GM12878 (cell line): Measurements from ENCODE around the gene ADAMTS13. TPM values are rescaled to one million over a fixed set of nuclear protein-coding genes. Genes with fewer than 3 reads are reported as not detected.
A peak's percentile ranks its signal among the peaks of the same experiment; 100 is the strongest.

Source experiments
- ATAC-seq: fragments of 200-7000 bp; cut with Tn5 transposase; 3 replicates; pipeline ENCODE4 v1.9.1; 2020; ENCODE audit warnings: mild to moderate bottlenecking, moderate library complexity
- BruUV-seq: library from RNA; stranded (reverse); fragments of 400-500 nt; replicated peaks from 2 replicates; lab custom pipeline; 2021; lab: Mats Ljungman, UMichigan
- CTCF ChIA-PET: fragments of 300-600 bp; sonication (Branson Sonifier 250); formaldehyde crosslinking; extraction: SDS; loops from one replicate; lab custom pipeline; 2021; ENCODE audit warnings: inconsistent platforms; lab: Yijun Ruan, JAX
- POLR2A ChIA-PET: fragments of 350-600 bp; formaldehyde crosslinking; extraction: SDS; loops from one replicate; lab custom pipeline; 2021; ENCODE audit warnings: inconsistent platforms; lab: Charles Lee
- RAD21 ChIA-PET: fragments of 300-600 bp; sonication (Branson Sonifier 250); formaldehyde crosslinking; loops from one replicate; lab custom pipeline; 2023; ENCODE audit warnings: antibody characterized with exemption; ENCODE audit not compliant: unreplicated experiment; lab: Charles Lee
- SMC1A ChIA-PET: fragments of 300-600 bp; sonication (Branson Sonifier 250); formaldehyde crosslinking; loops from one replicate; lab custom pipeline; 2023; ENCODE audit not compliant: unreplicated experiment, uncharacterized antibody; lab: Charles Lee
- DNase-seq: peaks from one replicate; pipeline ENCODE4 v3.0.0-alpha.2; 2011; ENCODE audit warnings: low read depth, low spot score
- FAIRE-seq: peaks from 3 replicates; lab custom pipeline; 2011; peaks lifted over from hg19 to GRCh38; lab: Jason Lieb, UNC
- H2AFZ ChIP-seq: 2 replicates; pipeline ENCODE4 v1.6.0; 2011; ENCODE audit warnings: low read depth, low read length, control low read depth; ENCODE audit not compliant: control insufficient read depth
- H3K27ac ChIP-seq: 2 replicates; pipeline ENCODE4 v1.5.1; 2011; ENCODE audit warnings: control low read depth; ENCODE audit not compliant: control insufficient read depth, insufficient read depth
- H3K27me3 ChIP-seq, 2 experiments: replicated peaks in 1 of 2; 2 replicates each; pipeline versions ENCODE4 v1.6.0 to v1.6.1; 2011; ENCODE audit warnings: low read length in 1 of 2; ENCODE audit not compliant: control insufficient read depth in 2 of 2, insufficient read depth in 2 of 2
- H3K36me3 ChIP-seq, 2 experiments: 2 replicates each; pipeline ENCODE4 v1.5.1; 2011; ENCODE audit warnings: low read length in 1 of 2; ENCODE audit not compliant: control insufficient read depth in 2 of 2, insufficient read depth in 2 of 2
- H3K4me1 ChIP-seq: 2 replicates; pipeline ENCODE4 v1.6.1; 2011; ENCODE audit warnings: mild to moderate bottlenecking, low read length, moderate library complexity, mixed read lengths; ENCODE audit not compliant: control insufficient read depth, insufficient read depth
- H3K4me2 ChIP-seq: 2 replicates; pipeline ENCODE4 v1.6.0; 2011; ENCODE audit warnings: control low read depth; ENCODE audit not compliant: control insufficient read depth, insufficient read depth
- H3K4me3 ChIP-seq: fragments of 200-600 bp; sonication (generic); 2 replicates; pipeline ENCODE4 v1.5.1; 2016
- H3K79me2 ChIP-seq: 2 replicates; pipeline ENCODE4 v1.6.0; 2011; ENCODE audit warnings: low read length; ENCODE audit not compliant: control insufficient read depth, insufficient read depth
- H3K9ac ChIP-seq: 2 replicates; pipeline ENCODE4 v1.8.0; 2011; ENCODE audit warnings: low read length, control low read depth, mixed read lengths; ENCODE audit not compliant: control insufficient read depth, insufficient read depth
- H3K9me3 ChIP-seq: replicated peaks from 3 replicates; pipeline ENCODE4 v1.5.1; 2011; ENCODE audit warnings: mild to moderate bottlenecking, low read length; ENCODE audit not compliant: control insufficient read depth, insufficient read depth
- H4K20me1 ChIP-seq: 2 replicates; pipeline ENCODE4 v1.6.0; 2011; ENCODE audit not compliant: control insufficient read depth, insufficient read depth
- BHLHE40 ChIP-seq, 2 experiments: fragments of 450-650 bp in 1 of 2; IDR thresholded peaks; 2 replicates each; pipeline ENCODE4 v1.6.1; 2011 to 2017; ENCODE audit warnings: low read depth in 2 of 2, borderline replicate concordance in 1 of 2, improper control_type of control experiment in 1 of 2, low read length in 1 of 2, mild to moderate bottlenecking in 1 of 2
- EED ChIP-seq: sonication (generic); IDR thresholded peaks from 2 replicates; pipeline ENCODE4 v1.6.1; 2016; ENCODE audit warnings: antibody characterized with exemption, low read depth
- ELK1 ChIP-seq: IDR thresholded peaks from 2 replicates; pipeline ENCODE4 v1.6.1; 2012; ENCODE audit warnings: low read depth, low read length, improper control_type of control experiment
- FOS ChIP-seq: IDR thresholded peaks from 3 replicates; pipeline ENCODE4 v1.6.1; 2011; ENCODE audit warnings: borderline replicate concordance; ENCODE audit not compliant: insufficient read length; ENCODE audit errors: extremely low read depth
- HSF1 ChIP-seq: fragments of 150-350 bp; IDR thresholded peaks from 2 replicates; pipeline ENCODE4 v1.6.1; 2014; ENCODE audit warnings: mild to moderate bottlenecking, low read depth, low read length
- IKZF1 ChIP-seq: fragments of 450-650 bp; conservative IDR thresholded peaks from 2 replicates; pipeline ENCODE4 v1.6.1; 2017; ENCODE audit warnings: antibody characterized with exemption, mild to moderate bottlenecking
- LARP7 ChIP-seq: fragments of 450-650 bp; IDR thresholded peaks from 2 replicates; pipeline ENCODE4 v1.6.1; 2017; ENCODE audit warnings: mild to moderate bottlenecking
- NFIC ChIP-seq: IDR thresholded peaks from 2 replicates; pipeline ENCODE4 v1.6.1; 2012; ENCODE audit warnings: low read depth, mild to moderate bottlenecking, inconsistent platforms, low read length, moderate library complexity
- NFYA ChIP-seq: IDR thresholded peaks from 2 replicates; pipeline ENCODE4 v1.6.1; 2011; ENCODE audit warnings: low read depth, mild to moderate bottlenecking, low read length, improper control_type of control experiment, borderline replicate concordance
- NRF1 ChIP-seq: conservative IDR thresholded peaks from 2 replicates; pipeline ENCODE4 v1.6.1; 2011; ENCODE audit warnings: mild to moderate bottlenecking, low read depth, low read length, improper control_type of control experiment
- PBX3 ChIP-seq: IDR thresholded peaks from 2 replicates; pipeline ENCODE4 v1.6.1; 2011; ENCODE audit warnings: mild to moderate bottlenecking, low read depth, low read length, moderate library complexity; ENCODE audit not compliant: insufficient replicate concordance
- RCOR1 ChIP-seq: conservative IDR thresholded peaks from 2 replicates; pipeline ENCODE4 v1.6.1; 2012; ENCODE audit warnings: low read depth, low read length, improper control_type of control experiment
- TCF3 ChIP-seq: IDR thresholded peaks from 2 replicates; pipeline ENCODE4 v1.6.1; 2012; ENCODE audit warnings: low read depth, mild to moderate bottlenecking, low read length, borderline replicate concordance; ENCODE audit not compliant: insufficient read depth
- USF1 ChIP-seq: IDR thresholded peaks from 2 replicates; pipeline ENCODE4 v1.6.1; 2011; ENCODE audit warnings: borderline replicate concordance, low read depth, mild to moderate bottlenecking, moderate library complexity, mixed read lengths, low read length; ENCODE audit not compliant: insufficient read depth; ENCODE audit errors: extremely low read length
- WGBS: methylation state at CpG from one replicate; pipeline ENCODE4 v1.1.6; 2016; ENCODE audit warnings: low lambda C conversion rate; ENCODE audit not compliant: insufficient replicate concordance, insufficient coverage; ENCODE audit errors: missing lambda C conversion rate; 5-methylcytosine and 5-hydroxymethylcytosine counted together
- in situ Hi-C: fragments of 300-500 bp; cut with MboI; formaldehyde crosslinking; loops from 9 replicates; pipeline ENCODE4 v1.14.3; 2018; ENCODE audit warnings: mixed read lengths
- intact Hi-C: fragments of 100-400 bp; cut with micrococcal nuclease; formaldehyde crosslinking; loops from one replicate; pipeline ENCODE4 v1.14.2; 2022; ENCODE audit not compliant: unreplicated experiment
- polyA plus RNA-seq, 11 experiments: library from polyadenylated mRNA; depleted of rRNA in 4 of 11; unstranded in 6 of 11; stranded (reverse) in 5 of 11; fragments of >200 nt; fragmentation: Nextera tagmentation in 4 of 11; fragmentation: Illumina TruSeq in 1 of 11; extraction: Ambion mirVana in 4 of 11; extraction: Trizol in 1 of 11; gene quantifications; 1 replicate in 1 of 11; 2 replicates in 10 of 11; pipeline versions ENCODE4 v1.2.1 to v1.2.3, GENCODE V29; 2011 to 2016; ENCODE audit warnings: inconsistent platforms in 2 of 11, missing spikeins in 2 of 11, low read depth in 1 of 11
- total RNA-seq, 4 experiments: library from RNA; depleted of rRNA in 3 of 4; stranded (reverse); fragments of >200 nt in 3 of 4; fragmentation: Illumina TruSeq in 1 of 4; extraction: Trizol in 1 of 4; gene quantifications; 2 replicates each; pipeline versions ENCODE4 v1.2.1 to v1.2.3, GENCODE V29; 2013 to 2021

ADAMTS13 gene
- total and polyA plus RNA-seq, 10 of the 15 experiments (the other 5 are each of a cell fraction or from before 2014, with no cell fraction given) = 0.08 to 2.4 (median 0.28) TPM

GRCh38 chr9:133428617-133429101, 6.5 kb downstream of the ADAMTS13 start:
- no peaks in the 10 kb centered on the region for H3K79me2 ChIP-seq
- H3K9me3 ChIP-seq = no peaks in the 10 kb centered on the region; the same call in 2 of the 3 replicates
- FAIRE-seq = no peak
- H3K36me3 ChIP-seq = no peaks in the 10 kb centered on the region
- no peak overlapping the region for H2AFZ ChIP-seq
- intact Hi-C loops (no loop called here), in situ Hi-C loops (no loop called here)
- H3K4me3 ChIP-seq = no peak overlapping the region
- 7% methylated on average over 25 of the region's 57 CpGs for WGBS
- no TSS peak for BruUV-seq
- ChIA-PET SMC1A (no interaction called here), CTCF (interaction anchor here (0.9 kb wide), 1 partner anchor 10 kb away, joined by 3 read pairs; no protein-coding TSS in a partner anchor), POLR2A (interaction anchor here (0.5 kb wide), 1 partner anchor 284 kb away, joined by 3 read pairs; no protein-coding TSS in a partner anchor), RAD21 (no interaction called here)
- peak; percentile 86 for ATAC-seq
- H3K27ac ChIP-seq = no peak overlapping the region
- no peak overlapping the region for H3K4me2 ChIP-seq
- DNase-seq = no peak
- H4K20me1 ChIP-seq = no peaks in the 10 kb centered on the region
- H3K9ac ChIP-seq = no peak overlapping the region
- no peaks in the 10 kb centered on the region for H3K4me1 ChIP-seq
- H3K27me3 ChIP-seq = no peaks in the 10 kb centered on the region; a peak in 1 of 4 replicates
- TF ChIP-seq ELK1 (no peak), USF1 (peak; percentile 33), RCOR1 (no peak), NFYA (no peak), EED (no peak), TCF3 (0 out of 2 replicates have a peak, but pooled peaks have one; percentile 12), IKZF1 (0 out of 2 replicates have a peak, but pooled peaks have one; percentile 27), HSF1 (no peak), NFIC (no peak), LARP7 (no peak), FOS (no peak), PBX3 (no peak), BHLHE40 (IDR thresholded peaks at IDR 0.05; ENCODE audit: borderline replicate concordance in 1 of 2, low read depth in 2 of 2, low read length in 1 of 2) (peak in 1 of 2 experiments; percentile 76; a peak in 2 of 4 replicates), NRF1 (no peak)
